ENCODE results near the gene CFAP99. TPM values are rescaled to one million over a fixed set of nuclear protein-coding genes. Genes with fewer than 3 reads are reported as not detected.

CFAP99 gene
- total and polyA plus RNA-seq, 2 of the 8 experiments (the other 6 are each of a cell fraction or from before 2014, with no cell fraction given): not detected

GRCh38 chr4:2389691-2390090 is 29.1 kb upstream of the CFAP99 start:
- no peak overlapping the region for H4K5ac ChIP-seq (ENCODE audit: insufficient read length, low read depth, low read length)
- no peak for TF ChIP-seq CTBP2 (IDR thresholded peaks at IDR 0.05; ENCODE audit: borderline replicate concordance, insufficient read depth, insufficient read length, low read length)
- TF ChIP-seq EGR1 (IDR thresholded peaks at IDR 0.05; ENCODE audit: borderline replicate concordance, low read depth, low read length): no peak
- TF ChIP-seq NANOG (IDR thresholded peaks at IDR 0.05; ENCODE audit: insufficient read depth, low read depth, low read length, poor library complexity, severe bottlenecking): no peak
- TF ChIP-seq RXRA (IDR thresholded peaks at IDR 0.05; ENCODE audit: insufficient read depth, low read depth, low read length): no peak
- no peak for TF ChIP-seq ATF3 (IDR thresholded peaks at IDR 0.05; ENCODE audit: insufficient read depth, low read depth, low read length)
- POLR2A ChIA-PET (ENCODE audit: partially characterized antibody): no interaction called here
- H3K23ac ChIP-seq (ENCODE audit: insufficient read length): no peak overlapping the region
- H3K4me2 ChIP-seq (ENCODE audit: insufficient read depth in 1 of 2, low read depth in 2 of 2, low read length in 2 of 2): no peak overlapping the region
- DNase-seq (ENCODE audit: low read depth in 1 of 2, low spot score in 2 of 2) (no peak), FAIRE-seq (no peak)
- H3K36me3 ChIP-seq (ENCODE audit: control insufficient read depth in 2 of 4, insufficient read depth in 4 of 4, low read length in 3 of 4): no peaks in the 10 kb centered on the region
- H3K4ac ChIP-seq (replicated peaks; ENCODE audit: insufficient read length, low read depth, low read length): no peak overlapping the region
- H4K91ac ChIP-seq (replicated peaks; ENCODE audit: insufficient read length, low read length): no peak overlapping the region
- no peak overlapping the region for H3K18ac ChIP-seq (ENCODE audit: extremely low read depth, low read length)
- H2AK5ac ChIP-seq (ENCODE audit: low read depth, low read length): peak overlapping the region; percentile 29; the same call in 1 of the 2 replicates
- no peaks in the 10 kb centered on the region for H3K79me2 ChIP-seq (ENCODE audit: control insufficient read depth in 1 of 2, insufficient read depth in 2 of 2, low read length in 2 of 2)
- no peaks in the 10 kb centered on the region for H3K27me3 ChIP-seq (replicated peaks in 1 of 4; ENCODE audit: control insufficient read depth in 3 of 4, extremely low read depth in 1 of 4, insufficient read depth in 3 of 4, low read length in 3 of 4)
- H2AFZ ChIP-seq (ENCODE audit: low read length): no peak overlapping the region
- H3K56ac ChIP-seq (replicated peaks; ENCODE audit: insufficient read length, low read depth, low read length): no peak overlapping the region
- H2BK120ac ChIP-seq (replicated peaks; ENCODE audit: low read depth, low read length): no peak overlapping the region
- CTCF ChIA-PET (ENCODE audit: partially characterized antibody): interaction anchor here (1.4 to 3.9 kb wide), 3 partner anchors 10 to 170 kb away, joined by 5 to 13 read pairs (median 5); no protein-coding TSS in a partner anchor
- no peak overlapping the region for H3K27ac ChIP-seq (ENCODE audit: low read depth, low read length)
- WGBS, 2 experiments (ENCODE audit: extremely low coverage in 1 of 2, insufficient coverage in 1 of 2, insufficient read length in 1 of 2, insufficient replicate concordance in 2 of 2, low coverage in 1 of 2, low lambda C conversion rate in 2 of 2, missing lambda C conversion rate in 1 of 2): 82% methylated on average over 9 of the region's 9 CpGs; no CpG with 5 or more reads in 1 of the 2 experiments
- no peak overlapping the region for H3K14ac ChIP-seq (ENCODE audit: insufficient read length)
- H3K79me1 ChIP-seq (ENCODE audit: low read depth, low read length): peaks cover 5% of the 10 kb centered on the region
- H2BK5ac ChIP-seq (ENCODE audit: low read depth, low read length): no peak overlapping the region
- H4K20me1 ChIP-seq (replicated peaks in 1 of 2; ENCODE audit: control insufficient read depth in 1 of 2, insufficient read depth in 2 of 2, low read length in 2 of 2): no peaks in the 10 kb centered on the region
- no peak overlapping the region for H2BK15ac ChIP-seq (ENCODE audit: low read length)
- H3K4me3 ChIP-seq (ENCODE audit: extremely low read depth in 1 of 4, insufficient read depth in 2 of 4, low read depth in 3 of 4, low read length in 4 of 4): no peak overlapping the region
- peaks cover 6% of the 10 kb centered on the region; the same call in 1 of the 2 replicates for H3K23me2 ChIP-seq (ENCODE audit: low read depth, low read length)
- no peak overlapping the region for H2BK20ac ChIP-seq (ENCODE audit: low read length)
- no peak overlapping the region for H3K9ac ChIP-seq (replicated peaks in 1 of 4; ENCODE audit: extremely low read depth in 1 of 4, low read depth in 3 of 4, low read length in 3 of 4)
- peaks cover 0 to 33% (median 14%) of the 10 kb centered on the region in 4 experiments; a peak in 6 of 7 replicates for H3K4me1 ChIP-seq (replicated peaks in 1 of 4; ENCODE audit: control insufficient read depth in 3 of 4, insufficient read depth in 4 of 4, low read length in 3 of 4)
- no peak overlapping the region; the same call in 1 of the 2 replicates for H4K8ac ChIP-seq (ENCODE audit: extremely low read depth, insufficient read depth, low read length)
- H3K9me3 ChIP-seq (ENCODE audit: insufficient read depth in 2 of 2, low read depth in 1 of 2, low read length in 1 of 2): no peaks in the 10 kb centered on the region
- H2BK12ac ChIP-seq (ENCODE audit: low read depth, low read length): no peak overlapping the region

All from H1 (cell line).